Anterior cingulate cortex (tissue), 58 donors: Measurements from ENCODE around the gene GLE1.

ENCODE experiments used
- DNase-seq, 58 donors: peaks; one replicate each; lab custom pipeline; 2025; lab: John Stamatoyannopoulos, UW

The GLE1 gene

DNA sequence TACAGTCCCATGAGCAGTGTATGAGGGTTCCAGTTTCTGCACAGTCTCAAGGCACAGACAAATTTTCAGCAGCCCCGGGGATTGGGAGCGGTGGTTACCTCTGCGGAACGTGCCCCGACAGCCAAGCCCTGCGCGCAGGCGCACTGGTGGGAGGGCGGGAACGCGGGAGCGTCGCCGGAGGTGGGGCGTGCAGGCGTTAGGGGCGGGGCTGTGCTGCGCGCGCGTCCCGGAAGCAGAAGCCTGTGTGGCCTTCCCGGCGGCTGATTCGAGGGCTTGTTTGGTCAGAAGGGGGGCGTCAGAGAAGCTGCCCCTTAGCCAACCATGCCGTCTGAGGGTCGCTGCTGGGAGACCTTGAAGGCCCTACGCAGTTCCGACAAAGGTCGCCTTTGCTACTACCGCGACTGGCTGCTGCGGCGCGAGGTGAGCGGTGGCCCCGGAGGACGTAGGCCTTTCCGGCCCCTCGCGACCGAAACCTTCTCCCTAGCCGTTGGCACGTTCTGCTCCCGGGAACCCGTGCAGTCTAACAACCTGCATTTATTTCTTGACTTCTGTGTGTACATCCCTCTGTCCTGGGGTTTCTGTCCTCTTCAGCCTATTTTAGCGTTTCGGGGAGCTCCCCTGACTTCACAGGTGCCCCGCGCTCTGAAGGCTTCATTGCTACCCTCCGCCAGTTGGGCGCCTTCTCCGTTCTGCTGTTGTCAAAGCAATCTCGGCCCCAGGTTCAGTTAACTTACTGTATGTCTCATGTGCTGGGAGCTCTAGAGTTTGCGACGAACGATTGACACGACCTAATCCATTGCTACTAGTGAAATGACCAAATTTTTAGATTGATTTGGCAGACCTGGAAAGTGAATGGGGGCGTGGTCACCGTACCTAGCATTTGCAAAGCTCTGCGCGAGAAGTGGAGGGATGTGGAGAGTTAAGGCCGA, at the start of gene GLE1:
TSS of gene GLE1 (plus strand) at position 235 of the 929 bp plus-strand sequence. CDS start at position 322, 87 bp downstream.
- peak; percentile 52 to 96 (median 91) for DNase-seq

DNA sequence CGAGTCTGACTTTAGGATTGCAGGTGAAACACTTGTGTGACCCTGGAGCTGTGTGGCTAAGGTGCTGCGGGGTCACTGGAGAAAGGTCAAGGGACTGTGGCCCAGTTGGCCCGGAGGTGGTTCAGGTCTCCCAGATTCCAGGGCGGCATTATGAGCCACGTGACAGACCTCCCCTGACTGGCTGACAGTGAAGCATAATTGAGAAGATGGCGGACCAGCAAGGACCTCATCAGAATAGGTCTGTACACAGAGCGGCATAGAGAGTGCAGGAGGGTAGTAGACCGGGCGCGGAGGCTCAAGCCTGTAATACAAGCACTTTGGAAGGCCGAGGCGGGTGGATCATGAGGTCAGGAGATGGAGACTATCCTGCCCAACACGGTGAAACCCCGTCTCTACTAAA, 49.5 kb upstream of the GLE1 start:
- no peak for DNase-seq

- DNase-seq = peak; percentile 59 to 99 (median 96)
Observed at GRCh38 chr9:128455849-128456612, 48.5 kb upstream of the GLE1 start, which contains the start of gene ODF2. ODF2 (plus strand) TSS chr9:128456006; CDS start chr9:128456092, 86 bp downstream.

- DNase-seq = peak in 51 of 58 donors; percentile 10 to 77 (median 44)
Observed at GRCh38 chr9:128456613-128457061, 47.9 kb upstream of the GLE1 start.

- DNase-seq = no peak
Observed at GRCh38 chr9:128457207-128457606, 47.3 kb upstream of the GLE1 start.

GRCh38 chr9:128459011-128459410, 45.5 kb upstream of the GLE1 start:
- DNase-seq = no peak

GRCh38 chr9:128469070-128469469, 35.4 kb upstream of the GLE1 start:
- DNase-seq = no peak

- peak in 2 of 58 donors; percentile 5 to 16 for DNase-seq
Observed at GRCh38 chr9:128470560-128470959, 34.0 kb upstream of the GLE1 start.

- DNase-seq = no peak
Observed at GRCh38 chr9:128473104-128473503, 31.4 kb upstream of the GLE1 start.

GRCh38 chr9:128475867-128476266, 28.7 kb upstream of the GLE1 start:
- no peak for DNase-seq

GRCh38 chr9:128479262-128479661, 25.3 kb upstream of the GLE1 start:
- DNase-seq = no peak

- no peak for DNase-seq
Observed at GRCh38 chr9:128481561-128481960, 23.0 kb upstream of the GLE1 start.

DNA sequence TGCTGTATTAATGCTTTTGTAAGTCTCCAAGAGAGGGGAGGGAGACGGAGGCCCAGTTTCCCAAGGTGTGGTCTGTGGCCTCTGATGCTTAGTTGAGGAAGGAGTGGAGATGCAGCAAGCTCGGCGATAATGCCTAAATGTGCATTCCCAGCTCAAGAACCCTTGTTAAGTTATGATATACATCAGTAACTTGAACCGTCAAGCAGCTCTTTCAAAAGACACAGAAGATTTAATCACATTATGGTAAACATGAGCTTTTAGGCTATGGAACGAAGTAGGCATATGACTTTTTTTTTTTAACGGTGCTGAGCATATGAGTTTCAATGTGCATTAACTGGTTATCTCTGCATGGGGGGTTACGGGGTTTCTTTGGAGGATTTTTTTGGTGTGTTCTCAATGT, 22.3 kb upstream of the GLE1 start:
- no peak for DNase-seq

DNA sequence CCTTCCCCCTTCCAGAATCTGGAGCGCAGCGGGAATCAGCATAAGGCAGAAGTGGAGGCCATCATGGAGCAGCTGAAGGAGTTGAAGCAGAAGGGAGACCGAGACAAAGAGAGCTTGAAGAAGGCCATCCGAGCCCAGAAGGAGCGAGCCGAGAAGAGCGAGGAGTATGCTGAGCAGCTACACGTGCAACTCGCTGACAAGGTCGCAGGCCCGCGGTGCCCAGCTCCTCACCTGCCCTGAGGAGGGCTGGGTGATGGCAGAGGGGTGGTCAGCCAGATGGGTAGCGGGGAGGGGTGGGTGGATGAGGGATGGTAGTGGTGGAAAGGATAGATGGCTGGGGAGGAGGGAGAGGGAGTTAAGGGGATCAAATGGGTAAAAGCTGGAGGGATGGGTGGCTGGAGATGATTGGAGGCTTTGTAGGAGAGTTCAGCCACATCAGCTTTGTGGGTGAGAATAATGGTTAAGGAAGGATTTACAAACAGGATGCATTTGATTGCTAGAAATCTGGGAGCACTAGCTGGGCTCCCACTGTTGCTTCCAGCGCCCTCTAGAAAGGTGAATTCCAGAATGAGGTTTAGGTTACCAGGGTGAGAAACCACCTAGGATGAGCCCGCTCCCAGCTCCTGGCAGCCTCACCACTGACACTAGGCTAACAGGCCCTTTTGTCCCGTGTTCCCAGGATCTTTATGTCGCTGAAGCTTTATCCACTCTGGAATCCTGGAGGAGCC, 19.7 kb upstream of the GLE1 start:
- no peak for DNase-seq

GRCh38 chr9:128485414-128485855, 19.1 kb upstream of the GLE1 start:
- DNase-seq = no peak

GRCh38 chr9:128486201-128486600, 18.3 kb upstream of the GLE1 start:
- no peak for DNase-seq

DNA sequence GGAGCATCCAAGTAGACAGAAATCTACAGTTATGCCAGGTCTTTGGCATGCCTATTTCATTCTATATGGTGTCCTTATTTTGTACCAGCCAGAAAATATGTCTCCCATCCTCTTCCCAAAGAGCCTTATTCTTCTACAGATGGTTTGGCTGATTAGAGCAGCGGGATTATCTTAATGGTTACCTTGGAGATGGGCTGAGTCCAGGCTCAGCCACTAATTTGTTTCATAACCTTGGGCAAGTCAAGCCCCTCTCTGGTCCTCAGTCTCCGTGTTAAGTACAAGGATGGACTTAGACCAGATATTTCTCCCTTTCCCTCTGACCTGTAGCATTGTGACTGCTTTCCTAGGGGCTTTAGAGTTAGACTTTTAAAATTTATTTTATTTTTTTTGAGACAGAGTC, 11.1 kb upstream of the GLE1 start:
- no peak for DNase-seq

DNA sequence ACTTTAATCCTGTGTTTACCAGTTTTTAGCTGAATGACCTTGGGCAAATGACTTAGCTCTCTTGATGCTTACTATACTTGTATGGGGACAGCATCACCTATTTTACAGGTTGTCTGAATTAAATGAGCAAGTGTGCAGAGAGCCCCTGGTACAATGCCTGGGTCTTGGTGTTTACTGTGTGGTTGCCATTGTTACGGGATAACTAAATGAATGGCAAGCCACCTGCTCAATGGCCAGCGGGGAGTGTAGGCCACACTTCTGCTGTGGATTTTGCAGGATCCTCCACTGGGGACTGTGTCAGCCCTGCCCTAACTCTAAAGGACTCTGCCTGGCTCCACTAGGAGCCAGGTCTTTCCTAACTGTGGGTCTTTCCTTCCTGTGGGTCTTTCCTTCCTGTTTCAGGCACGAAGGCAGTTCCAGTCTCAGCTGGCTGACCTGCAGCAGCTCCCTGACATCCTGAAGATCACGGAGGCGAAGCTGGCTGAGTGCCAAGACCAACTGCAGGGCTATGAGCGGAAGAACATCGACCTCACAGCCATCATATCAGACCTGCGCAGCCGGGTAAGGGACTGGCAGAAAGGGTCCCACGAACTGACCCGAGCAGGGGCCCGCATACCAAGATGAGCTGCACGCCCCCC, 10.3 kb upstream of the GLE1 start:
- DNase-seq = peak in 3 of 58 donors; percentile 3 to 29 (median 10)

- peak in 3 of 58 donors; percentile 3 to 13 (median 4) for DNase-seq
Observed at GRCh38 chr9:128494746-128495129, 9.8 kb upstream of the GLE1 start.

- no peak for DNase-seq
Observed at GRCh38 chr9:128495296-128495695, 9.2 kb upstream of the GLE1 start.
